ENCODE data around the gene SPOCK1.

The SPOCK1 gene

GRCh38 chr5:137287569-137287968 is 211.6 kb downstream of the SPOCK1 start:
- Histone ChIP-seq H3K4me3 (ENCODE audit: low read depth, low read length) (no peak overlapping the region), H3K27me3 (peaks cover 5% of the 10 kb centered on the region; the same call in 1 of the 2 replicates), H3K4me1 (no peaks in the 10 kb centered on the region), H3K9me3 (no peaks in the 10 kb centered on the region), H3K36me3 (no peaks in the 10 kb centered on the region)
- no peak for DNase-seq
- TF ChIP-seq, protein P1, sequence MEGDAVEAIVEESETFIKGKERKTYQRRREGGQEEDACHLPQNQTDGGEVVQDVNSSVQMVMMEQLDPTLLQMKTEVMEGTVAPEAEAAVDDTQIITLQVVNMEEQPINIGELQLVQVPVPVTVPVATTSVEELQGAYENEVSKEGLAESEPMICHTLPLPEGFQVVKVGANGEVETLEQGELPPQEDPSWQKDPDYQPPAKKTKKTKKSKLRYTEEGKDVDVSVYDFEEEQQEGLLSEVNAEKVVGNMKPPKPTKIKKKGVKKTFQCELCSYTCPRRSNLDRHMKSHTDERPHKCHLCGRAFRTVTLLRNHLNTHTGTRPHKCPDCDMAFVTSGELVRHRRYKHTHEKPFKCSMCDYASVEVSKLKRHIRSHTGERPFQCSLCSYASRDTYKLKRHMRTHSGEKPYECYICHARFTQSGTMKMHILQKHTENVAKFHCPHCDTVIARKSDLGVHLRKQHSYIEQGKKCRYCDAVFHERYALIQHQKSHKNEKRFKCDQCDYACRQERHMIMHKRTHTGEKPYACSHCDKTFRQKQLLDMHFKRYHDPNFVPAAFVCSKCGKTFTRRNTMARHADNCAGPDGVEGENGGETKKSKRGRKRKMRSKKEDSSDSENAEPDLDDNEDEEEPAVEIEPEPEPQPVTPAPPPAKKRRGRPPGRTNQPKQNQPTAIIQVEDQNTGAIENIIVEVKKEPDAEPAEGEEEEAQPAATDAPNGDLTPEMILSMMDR (IDR thresholded peaks at IDR 0.05; ENCODE audit: low read depth, low read length) = no peak

- Histone ChIP-seq H3K9me3 (no peaks in the 10 kb centered on the region), H3K36me3 (no peaks in the 10 kb centered on the region), H3K27me3 (peaks cover 5% of the 10 kb centered on the region; the same call in 1 of the 2 replicates), H3K4me3 (ENCODE audit: low read depth, low read length) (no peak overlapping the region), H3K4me1 (no peaks in the 10 kb centered on the region)
- no peak for DNase-seq
- TF ChIP-seq, protein P1 (IDR thresholded peaks at IDR 0.05; ENCODE audit: low read depth, low read length) = no peak
Measured at GRCh38 chr5:137286025-137286610, 213.0 kb downstream of the SPOCK1 start.

GRCh38 chr5:137283801-137284200 is 215.3 kb downstream of the SPOCK1 start:
- Histone ChIP-seq H3K4me1 (no peaks in the 10 kb centered on the region), H3K27me3 (peaks cover 5% of the 10 kb centered on the region; the same call in 1 of the 2 replicates), H3K9me3 (no peaks in the 10 kb centered on the region), H3K4me3 (ENCODE audit: low read depth, low read length) (no peak overlapping the region), H3K36me3 (no peaks in the 10 kb centered on the region)
- no peak for DNase-seq
- TF ChIP-seq, protein P1 (IDR thresholded peaks at IDR 0.05; ENCODE audit: low read depth, low read length) = no peak

GRCh38 chr5:137282216-137282615 is 216.9 kb downstream of the SPOCK1 start:
- Histone ChIP-seq H3K4me3 (ENCODE audit: low read depth, low read length) (no peak overlapping the region), H3K36me3 (no peaks in the 10 kb centered on the region), H3K9me3 (no peaks in the 10 kb centered on the region), H3K4me1 (no peaks in the 10 kb centered on the region), H3K27me3 (no peaks in the 10 kb centered on the region)
- DNase-seq = no peak
- TF ChIP-seq, protein P1 (IDR thresholded peaks at IDR 0.05; ENCODE audit: low read depth, low read length) = no peak

- H3K36me3 ChIP-seq = no peaks in the 10 kb centered on the region
- no peaks in the 10 kb centered on the region for H3K9me3 ChIP-seq
- no peaks in the 10 kb centered on the region for H3K4me1 ChIP-seq
- TF ChIP-seq, protein P1 (IDR thresholded peaks at IDR 0.05; ENCODE audit: low read depth, low read length) = no peak
- H3K27me3 ChIP-seq = no peaks in the 10 kb centered on the region
- H3K4me3 ChIP-seq (ENCODE audit: low read depth, low read length) = no peak overlapping the region
- no peak for DNase-seq
Measured at GRCh38 chr5:137281201-137281600, 217.9 kb downstream of the SPOCK1 start.

DNA sequence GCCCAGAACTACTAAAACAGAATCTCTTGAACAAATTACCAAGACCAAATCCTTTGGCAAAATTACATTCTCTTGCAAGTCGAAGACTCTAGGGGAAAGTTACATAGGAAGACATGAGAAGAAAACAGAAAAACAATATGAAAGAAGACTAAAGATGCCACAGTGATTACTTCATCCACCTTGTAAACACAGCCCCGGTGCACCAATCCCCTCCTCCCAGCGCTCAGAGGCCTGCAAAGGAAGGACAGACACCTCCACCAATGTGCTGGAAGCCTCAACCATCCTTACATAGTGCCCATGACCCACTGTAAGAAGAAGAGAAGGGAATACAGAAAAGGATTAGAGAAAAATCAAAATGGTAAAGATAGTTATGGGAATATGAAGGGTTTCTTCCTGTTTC is 218.5 kb downstream of the SPOCK1 start:
- no peak for DNase-seq
- Histone ChIP-seq H3K9me3 (no peaks in the 10 kb centered on the region), H3K27me3 (no peaks in the 10 kb centered on the region), H3K36me3 (no peaks in the 10 kb centered on the region), H3K4me1 (no peaks in the 10 kb centered on the region), H3K4me3 (ENCODE audit: low read depth, low read length) (no peak overlapping the region)
- TF ChIP-seq, protein P1 (IDR thresholded peaks at IDR 0.05; ENCODE audit: low read depth, low read length) = no peak

Measured in BE2C (cell line).